Upper lobe of left lung (tissue), 6 donors: Measurements from ENCODE around the gene MEGF10. TPM values are rescaled to one million over a fixed set of nuclear protein-coding genes. Genes with fewer than 3 reads are reported as not detected.

ENCODE experiments used
- ATAC-seq, 2 donors: fragments of 200-7000 bp; cut with Tn5 transposase; one replicate each; pipeline ENCODE4 v1.9.1; 2022; ENCODE audit warnings: mild to moderate bottlenecking in 2 of 2, moderate library complexity in 2 of 2; ENCODE audit not compliant: low FRiP score in 2 of 2
- DNase-seq, 2 donors: peaks; one replicate each; pipeline ENCODE4 v3.0.0-alpha.2; 2019 to 2020
- H3K27ac ChIP-seq, 4 donors: fragments of 200-600 bp; sonication (generic); one replicate each; pipeline ENCODE4 v1.5.1; 2016 to 2019
- H3K27me3 ChIP-seq, 4 donors: fragments of 200-600 bp; sonication (generic); one replicate each; pipeline ENCODE4 v1.5.1; 2017 to 2019
- H3K36me3 ChIP-seq, 4 donors: fragments of 200-600 bp; sonication (generic); one replicate each; pipeline ENCODE4 v1.5.1; 2016 to 2019
- H3K4me1 ChIP-seq, 4 donors: fragments of 200-600 bp; sonication (generic); one replicate each; pipeline ENCODE4 v1.5.1; 2018 to 2019
- H3K4me3 ChIP-seq, 4 donors: fragments of 200-600 bp; sonication (generic); one replicate each; pipeline ENCODE4 v1.5.1; 2017 to 2019; ENCODE audit warnings: mild to moderate bottlenecking in 2 of 4, moderate library complexity in 1 of 4
- H3K9me3 ChIP-seq, 4 donors: fragments of 200-600 bp; sonication (generic); one replicate each; pipeline ENCODE4 v1.5.1; 2018 to 2019
- CTCF ChIP-seq, 6 experiments: fragments of 450-650 bp in 4 of 6; fragments of 200-600 bp in 2 of 6; sonication (generic) in 2 of 6; IDR thresholded peaks; one replicate each; pipeline ENCODE4 v1.5.1; 2016 to 2019; ENCODE audit warnings: antibody characterized with exemption in 6 of 6
- EP300 ChIP-seq, 4 donors: sonication (generic); formaldehyde crosslinking; IDR thresholded peaks; one replicate each; pipeline ENCODE4 v1.5.1; 2017; ENCODE audit warnings: antibody characterized with exemption in 4 of 4, control low read depth in 2 of 4
- POLR2A ChIP-seq, 4 donors: fragments of 450-650 bp; IDR thresholded peaks; one replicate each; pipeline ENCODE4 v1.5.1; 2016 to 2017; ENCODE audit warnings: antibody characterized with exemption in 4 of 4, mild to moderate bottlenecking in 2 of 4
- POLR2AphosphoS5 ChIP-seq, 2 donors: sonication (generic); formaldehyde crosslinking; IDR thresholded peaks; one replicate each; pipeline ENCODE4 v1.5.1; 2017; ENCODE audit warnings: antibody characterized with exemption in 2 of 2
- WGBS, 2 donors: methylation state at CpG; one replicate each; pipeline ENCODE4 v1.1.5; 2017 to 2018; 5-methylcytosine and 5-hydroxymethylcytosine counted together
- total RNA-seq, 6 donors: library from RNA; depleted of rRNA in 4 of 6; stranded (reverse); fragments of >200 nt in 4 of 6; gene quantifications; one replicate each; pipeline versions ENCODE4 v1.1.0 to v1.2.1, GENCODE V29; 2016 to 2021
- donor health status: DM: no; HTN: no; CAD: no; lungs with moderate emphysema.
- donor health status: DM: no; HTN: yes; CAD: no; lungs with severe emphysema.

Gene MEGF10
- total RNA-seq, 6 donors from 2014 or later = under 0.01 to 3.3 (median 0.17) TPM; not detected in 3

- 61 to 66% methylated on average over 8 of the region's 8 CpGs for WGBS, 2 donors
- no peaks in the 10 kb centered on the region for H3K4me1 ChIP-seq
- H3K27me3 ChIP-seq = no peaks in the 10 kb centered on the region
- TF ChIP-seq POLR2A (IDR thresholded peaks at IDR 0.05) (no peak), CTCF (IDR thresholded peaks at IDR 0.05) (no peak), EP300 (IDR thresholded peaks at IDR 0.05) (no peak), POLR2AphosphoS5 (IDR thresholded peaks at IDR 0.05) (no peak)
- H3K27ac ChIP-seq = no peak overlapping the region
- DNase-seq = no peak
- no peaks in the 10 kb centered on the region for H3K36me3 ChIP-seq
- no peak for ATAC-seq
- H3K9me3 ChIP-seq = no peaks in the 10 kb centered on the region
- H3K4me3 ChIP-seq = no peak overlapping the region
These were observed 80.0 kb downstream of the MEGF10 start for GRCh38 chr5:127370631-127371030.

GRCh38 chr5:127373858-127374491, 83.4 kb downstream of the MEGF10 start:
- H3K27me3 ChIP-seq = no peaks in the 10 kb centered on the region
- no peaks in the 10 kb centered on the region for H3K36me3 ChIP-seq
- no peaks in the 10 kb centered on the region for H3K9me3 ChIP-seq
- TF ChIP-seq POLR2AphosphoS5 (IDR thresholded peaks at IDR 0.05) (no peak), EP300 (IDR thresholded peaks at IDR 0.05) (no peak), CTCF (IDR thresholded peaks at IDR 0.05) (no peak), POLR2A (IDR thresholded peaks at IDR 0.05) (no peak)
- ATAC-seq (no peak), DNase-seq (no peak)
- 63 to 69% methylated on average over 5 to 6 of the region's 6 CpGs for WGBS, 2 donors
- H3K4me1 ChIP-seq = no peaks in the 10 kb centered on the region
- H3K27ac ChIP-seq = no peak overlapping the region
- no peak overlapping the region for H3K4me3 ChIP-seq

- H3K4me1 ChIP-seq = no peaks in the 10 kb centered on the region
- H3K4me3 ChIP-seq = no peak overlapping the region
- no peak for TF ChIP-seq CTCF (IDR thresholded peaks at IDR 0.05)
- no peak for TF ChIP-seq EP300 (IDR thresholded peaks at IDR 0.05)
- no peak for TF ChIP-seq POLR2AphosphoS5 (IDR thresholded peaks at IDR 0.05)
- no peak for TF ChIP-seq POLR2A (IDR thresholded peaks at IDR 0.05)
- no peak overlapping the region for H3K27ac ChIP-seq
- H3K27me3 ChIP-seq = no peaks in the 10 kb centered on the region
- no peaks in the 10 kb centered on the region for H3K9me3 ChIP-seq
- ATAC-seq (no peak), DNase-seq (no peak)
- no peaks in the 10 kb centered on the region for H3K36me3 ChIP-seq
These were observed 84.5 kb downstream of the MEGF10 start for GRCh38 chr5:127375124-127375523.

GRCh38 chr5:127375544-127376091, 85.0 kb downstream of the MEGF10 start:
- 83 to 90% methylated on average over 1 of the region's 1 CpG for WGBS, 2 donors
- TF ChIP-seq CTCF (IDR thresholded peaks at IDR 0.05) (no peak), POLR2A (IDR thresholded peaks at IDR 0.05) (no peak), POLR2AphosphoS5 (IDR thresholded peaks at IDR 0.05) (no peak), EP300 (IDR thresholded peaks at IDR 0.05) (no peak)
- DNase-seq (no peak), ATAC-seq (no peak)
- H3K27ac ChIP-seq = no peak overlapping the region
- no peak overlapping the region for H3K4me3 ChIP-seq
- no peaks in the 10 kb centered on the region for H3K36me3 ChIP-seq
- no peaks in the 10 kb centered on the region for H3K9me3 ChIP-seq
- H3K27me3 ChIP-seq = no peaks in the 10 kb centered on the region
- H3K4me1 ChIP-seq = no peaks in the 10 kb centered on the region

GRCh38 chr5:127377651-127378050, 87.1 kb downstream of the MEGF10 start:
- WGBS, 2 donors = 92 to 94% methylated on average over 8 of the region's 8 CpGs
- no peaks in the 10 kb centered on the region for H3K4me1 ChIP-seq

More at GRCh38 chr5:127377651-127378050, 87.1 kb downstream of the MEGF10 start:
- Histone ChIP-seq H3K9me3 (no peaks in the 10 kb centered on the region), H3K27me3 (no peaks in the 10 kb centered on the region), H3K27ac (no peak overlapping the region), H3K4me3 (no peak overlapping the region), H3K36me3 (no peaks in the 10 kb centered on the region)
- TF ChIP-seq EP300 (IDR thresholded peaks at IDR 0.05) (no peak), CTCF (IDR thresholded peaks at IDR 0.05) (no peak), POLR2A (IDR thresholded peaks at IDR 0.05) (no peak), POLR2AphosphoS5 (IDR thresholded peaks at IDR 0.05) (no peak)
- DNase-seq = no peak
- ATAC-seq = no peak
